ENCODE data around the gene HSD17B3.
A peak's percentile ranks its signal among the peaks of the same experiment; 100 is the strongest.
"Not testable (repeated sequence)": the region's sequence is repeated elsewhere in the genome, so short reads cannot be mapped to it uniquely, and the experiment has no call there.

The HSD17B3 gene

DNA sequence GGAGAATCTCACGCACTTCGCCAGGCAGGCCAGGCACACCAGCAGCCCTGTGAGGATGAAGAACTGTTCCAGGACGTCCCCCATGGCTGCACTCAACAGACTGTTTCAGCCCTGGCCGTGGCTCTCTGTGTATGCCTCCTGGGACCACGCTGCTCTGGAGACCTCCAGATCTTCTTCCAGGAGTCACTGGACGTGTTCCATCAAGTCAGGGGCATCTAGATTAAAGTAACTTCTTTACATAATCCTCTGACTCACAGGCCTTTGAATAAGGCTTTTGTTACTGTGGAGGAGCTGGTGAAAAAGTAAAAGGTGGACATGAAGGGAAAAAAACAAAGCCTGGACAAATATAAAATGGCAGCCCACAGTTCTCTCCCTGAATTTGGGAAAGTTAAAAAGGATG is at the start of gene HSD17B3:
Gene HSD17B3 (minus strand): TSS at position 156 of the 400 bp plus-strand sequence. CDS start 72 bp downstream, at position 84.
- no peak for DNase-seq (ENCODE audit: low read depth in 2 of 2, low spot score in 1 of 2)

DNA sequence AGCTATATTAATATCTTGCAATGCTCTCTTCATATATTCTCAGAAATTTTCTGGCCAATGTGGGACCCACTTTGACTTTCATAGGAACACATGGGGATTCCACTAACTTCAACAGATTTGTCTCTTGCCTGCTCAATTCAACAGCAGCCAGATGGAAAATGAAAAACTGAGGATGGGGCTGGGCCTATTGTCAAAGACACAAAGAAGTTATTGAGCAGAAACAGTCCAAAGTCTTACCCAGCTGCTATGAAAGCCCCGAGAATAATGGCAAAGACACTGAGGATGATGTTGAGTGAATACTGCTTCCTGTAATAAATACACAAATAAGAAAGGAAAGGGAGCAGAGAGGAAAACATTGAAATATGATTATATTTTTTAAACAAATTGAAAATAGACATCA is 48.9 kb upstream of the HSD17B3 start:
- no peak for DNase-seq (ENCODE audit: low read depth in 2 of 2, low spot score in 1 of 2)

DNA sequence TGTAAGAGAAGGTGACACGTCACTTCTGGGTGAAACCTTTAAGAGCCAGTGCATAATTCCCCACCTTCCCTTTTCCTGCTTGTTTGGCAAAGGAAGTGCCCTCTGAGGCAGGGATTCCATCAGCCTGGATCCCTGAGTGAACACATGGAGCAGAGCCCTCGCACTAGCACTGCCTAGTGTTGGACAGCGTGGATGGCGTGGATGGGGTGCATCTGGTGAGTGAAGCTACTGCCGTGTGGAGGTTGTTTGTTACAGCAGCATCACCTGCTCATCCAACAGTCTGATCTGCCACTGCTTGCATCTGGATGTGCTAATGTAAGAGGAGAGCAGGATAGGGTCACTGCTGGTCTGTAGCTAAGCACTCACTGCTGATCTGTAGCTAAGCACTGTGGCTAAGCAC is 46.3 kb upstream of the HSD17B3 start:
- DNase-seq (ENCODE audit: low read depth in 2 of 2, low spot score in 1 of 2) = no peak

DNA sequence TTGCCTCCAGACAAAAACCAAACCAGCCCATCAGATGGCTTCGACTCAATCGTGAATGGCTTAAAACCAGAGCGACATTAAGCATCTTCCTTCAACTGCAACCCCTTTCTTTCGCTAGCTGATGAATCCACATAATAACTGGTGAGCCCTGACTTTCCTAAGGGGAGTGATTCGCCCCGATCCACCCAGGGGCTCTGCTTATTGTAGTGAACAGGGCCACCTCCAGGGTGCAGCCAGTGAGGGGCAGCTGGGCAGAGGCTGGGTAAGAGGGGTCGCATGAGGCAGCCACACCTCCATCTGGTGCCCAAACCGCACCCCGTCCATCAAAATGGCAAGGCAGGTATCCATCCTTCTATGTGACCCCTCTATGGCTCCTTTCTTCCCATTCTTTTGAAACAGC is 43.6 kb upstream of the HSD17B3 start:
- no peak for DNase-seq (ENCODE audit: low read depth in 2 of 2, low spot score in 1 of 2)

DNA sequence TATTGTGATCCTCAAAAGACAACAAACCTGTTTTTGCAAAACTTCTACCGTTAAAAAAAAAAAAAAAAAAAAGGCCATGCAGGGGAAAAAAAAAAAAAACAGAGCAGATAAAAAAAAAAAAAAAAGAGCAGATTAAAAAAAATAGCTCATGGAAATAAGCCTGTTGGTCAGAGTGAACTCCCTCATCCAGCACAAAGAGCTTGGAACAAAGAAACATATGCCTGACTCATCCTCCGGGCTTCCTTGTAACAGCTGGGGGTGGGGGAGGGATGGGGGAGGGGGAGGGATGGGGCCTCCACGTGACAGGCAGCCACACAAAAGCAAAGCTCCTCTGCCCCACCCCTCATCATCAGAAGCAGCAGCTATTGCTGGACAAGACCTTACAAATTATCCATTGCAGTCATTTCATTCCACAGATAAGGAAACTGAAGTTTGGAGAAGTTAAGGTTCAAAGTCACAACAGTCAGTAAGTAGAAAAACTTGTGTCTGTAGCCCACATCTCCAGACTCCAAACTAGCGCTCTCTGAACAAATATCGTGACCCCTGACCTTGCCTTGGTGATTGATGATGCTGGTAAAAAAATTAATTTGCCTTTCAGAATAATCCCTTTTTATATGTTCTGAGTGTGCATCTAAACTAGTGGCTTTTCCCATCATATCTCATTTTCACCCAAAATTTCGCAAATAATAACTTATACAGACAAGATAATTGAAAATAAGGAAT is 42.6 kb upstream of the HSD17B3 start:
- DNase-seq (ENCODE audit: low read depth in 2 of 2, low spot score in 1 of 2) = no peak

DNA sequence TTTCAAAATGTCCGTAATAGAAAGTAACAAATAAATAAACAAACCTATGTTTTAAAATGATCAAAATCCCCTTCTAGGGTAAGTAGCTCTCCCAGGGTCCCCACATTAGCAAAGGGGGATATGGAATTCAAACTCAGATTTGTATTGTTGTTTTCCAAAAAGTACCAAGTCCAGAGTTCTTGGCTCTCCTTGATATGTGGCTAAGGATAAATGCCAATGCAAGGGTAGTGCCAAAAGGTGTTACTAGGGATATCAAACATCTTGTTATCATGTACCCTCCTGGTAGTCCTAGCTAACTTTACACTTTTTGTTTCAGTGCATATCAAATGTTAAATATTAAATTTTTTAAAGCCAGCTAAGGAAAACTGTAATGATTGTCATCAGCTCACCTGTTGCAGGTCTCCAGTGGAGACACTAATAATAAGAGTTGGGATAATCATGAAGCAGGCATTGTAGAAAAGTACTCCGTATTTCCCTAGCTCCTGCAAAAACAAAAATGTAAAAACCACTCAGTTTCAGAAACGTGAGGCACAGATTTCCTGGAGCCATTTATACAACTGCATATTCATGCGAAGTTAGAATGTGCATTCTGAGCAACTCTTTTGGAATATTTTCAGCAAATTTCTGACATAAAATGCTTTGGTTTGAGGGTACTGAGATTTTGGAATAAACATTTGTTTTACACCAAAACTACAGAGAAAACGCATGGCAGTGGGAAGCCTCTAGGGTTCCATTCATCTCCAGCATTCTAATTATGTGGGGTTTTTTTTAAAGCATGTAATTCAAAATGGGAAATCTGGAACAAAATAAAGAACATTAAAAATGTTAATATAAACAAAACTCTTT is 41.8 kb upstream of the HSD17B3 start:
- DNase-seq (ENCODE audit: low read depth in 2 of 2, low spot score in 1 of 2) = no peak

DNA sequence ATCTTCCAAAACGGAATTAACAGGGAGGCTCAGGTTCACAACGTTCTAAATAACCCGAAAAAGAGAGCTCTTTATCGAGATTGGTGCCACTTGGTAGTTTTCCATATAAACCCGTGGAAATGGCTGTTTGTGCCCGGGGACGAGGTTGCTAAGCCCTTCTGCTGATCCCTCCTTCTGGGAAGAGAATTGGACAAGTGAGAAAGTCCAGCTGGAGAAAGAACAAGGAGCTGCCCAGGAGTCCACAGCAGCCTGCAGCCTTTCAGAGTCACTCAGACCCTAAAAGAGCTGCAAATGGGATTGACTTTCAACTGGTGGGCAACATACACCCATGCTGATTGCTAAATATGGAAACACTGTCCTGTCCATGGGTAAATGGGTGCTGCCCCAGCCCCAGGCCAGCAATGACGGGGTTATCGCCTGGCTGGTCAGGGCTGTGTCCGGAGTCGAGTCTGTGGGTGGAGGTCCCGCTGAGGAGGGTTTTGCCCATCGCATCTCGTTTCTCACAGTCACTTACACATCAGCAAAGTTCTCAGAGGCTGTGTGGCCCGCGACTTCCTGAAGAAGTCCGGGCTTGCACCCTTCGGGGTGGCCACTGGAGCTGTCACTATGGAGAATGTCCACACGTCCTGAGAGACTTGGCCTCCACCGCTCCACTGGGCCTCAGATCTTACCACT is 40.7 kb upstream of the HSD17B3 start:
- no peak for DNase-seq (ENCODE audit: low read depth in 2 of 2, low spot score in 1 of 2)

DNA sequence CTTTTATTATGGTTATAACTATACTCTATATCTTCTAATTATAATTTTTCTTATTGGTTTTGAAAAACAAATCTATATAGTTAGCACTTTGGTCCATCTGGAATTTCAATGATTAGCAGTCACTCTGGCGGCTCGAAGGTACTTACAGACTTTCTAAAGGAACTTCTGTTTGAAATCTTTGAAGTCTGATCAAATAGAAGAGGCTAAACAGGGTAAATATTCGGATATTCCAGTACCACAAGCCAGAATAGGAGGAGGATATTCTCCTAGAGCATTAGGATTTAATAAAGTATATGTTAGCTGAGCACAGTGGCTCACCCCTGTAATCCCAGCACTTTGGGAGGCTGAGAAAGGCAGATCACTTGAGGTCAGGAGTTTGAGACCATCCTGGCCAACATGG is 38.7 kb upstream of the HSD17B3 start:
- DNase-seq (ENCODE audit: low read depth in 2 of 2, low spot score in 1 of 2) = no peak

DNA sequence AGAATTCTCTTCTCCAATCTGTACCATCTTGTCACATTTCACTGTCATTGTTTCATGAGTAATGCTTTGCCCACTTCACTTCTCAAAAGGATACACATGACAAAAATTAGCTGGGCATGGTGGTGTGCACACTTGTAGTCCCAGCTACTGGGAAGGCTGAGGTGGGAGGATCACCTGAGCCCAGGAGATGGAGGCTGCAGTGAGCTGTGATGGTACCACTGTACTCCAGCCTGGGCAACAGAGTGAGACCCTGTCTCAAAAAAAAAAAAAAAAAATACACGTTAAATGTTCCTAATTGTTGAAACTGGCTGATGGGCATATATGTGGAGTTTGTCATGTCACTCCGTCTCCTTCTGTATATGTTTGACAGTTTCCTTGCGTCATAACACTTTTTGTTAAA is 36.3 kb upstream of the HSD17B3 start:
- DNase-seq (ENCODE audit: low read depth in 2 of 2, low spot score in 1 of 2) = no peak

DNA sequence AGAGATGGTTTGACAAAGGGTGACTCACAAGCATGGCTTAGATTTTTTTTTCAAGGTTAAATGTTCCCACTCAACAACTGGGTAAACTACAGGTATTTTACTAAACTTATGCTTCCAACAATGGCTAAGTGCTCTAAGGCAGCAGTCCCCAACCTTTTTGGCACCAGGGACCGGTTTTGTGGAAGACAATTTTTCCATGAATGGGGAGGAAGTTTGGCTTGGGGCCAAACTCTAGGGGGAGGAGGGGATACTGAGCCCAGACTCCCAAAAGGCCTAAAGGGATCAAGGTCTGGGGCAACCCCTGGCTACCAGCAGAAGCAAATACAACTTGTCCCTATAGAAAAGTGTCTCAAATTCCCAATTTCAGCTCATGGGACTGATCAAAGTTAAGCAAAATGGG is 32.0 kb upstream of the HSD17B3 start:
- DNase-seq (ENCODE audit: low read depth in 2 of 2, low spot score in 1 of 2) = no peak

DNA sequence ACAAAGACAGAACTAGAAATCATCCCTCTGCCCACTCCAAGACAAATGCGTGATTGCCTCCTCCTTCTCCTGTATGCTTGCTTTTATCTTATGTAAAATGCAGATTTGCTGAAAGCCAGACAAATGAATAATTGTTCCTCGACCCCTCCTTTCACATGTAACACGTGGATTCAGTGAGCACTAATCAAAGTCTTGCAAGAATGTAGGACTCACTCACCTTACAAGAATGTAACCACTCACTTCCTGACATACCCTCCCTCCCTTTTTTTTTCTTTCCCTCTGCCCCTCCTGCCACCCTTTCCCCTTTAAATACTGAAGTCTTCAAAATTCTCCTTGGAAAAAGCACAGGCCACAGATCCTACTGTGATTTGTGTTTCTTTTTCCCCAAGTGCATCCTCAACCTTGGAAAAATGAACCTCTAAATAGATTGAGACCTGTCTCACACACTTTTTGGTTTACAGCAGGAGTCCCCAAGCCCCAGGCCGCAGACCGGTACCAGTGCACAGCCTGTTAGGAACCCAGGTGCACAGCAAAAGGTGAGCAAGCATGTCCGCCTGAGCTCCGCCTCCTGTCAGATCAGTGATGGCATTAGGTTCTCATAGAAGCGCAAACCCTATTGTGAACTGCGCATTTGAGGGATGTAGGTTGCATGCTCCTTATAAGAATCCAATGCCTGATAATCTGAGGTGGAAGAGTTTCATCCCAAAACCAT is 29.4 kb upstream of the HSD17B3 start:
- DNase-seq (ENCODE audit: low read depth in 2 of 2, low spot score in 1 of 2) = no peak

DNA sequence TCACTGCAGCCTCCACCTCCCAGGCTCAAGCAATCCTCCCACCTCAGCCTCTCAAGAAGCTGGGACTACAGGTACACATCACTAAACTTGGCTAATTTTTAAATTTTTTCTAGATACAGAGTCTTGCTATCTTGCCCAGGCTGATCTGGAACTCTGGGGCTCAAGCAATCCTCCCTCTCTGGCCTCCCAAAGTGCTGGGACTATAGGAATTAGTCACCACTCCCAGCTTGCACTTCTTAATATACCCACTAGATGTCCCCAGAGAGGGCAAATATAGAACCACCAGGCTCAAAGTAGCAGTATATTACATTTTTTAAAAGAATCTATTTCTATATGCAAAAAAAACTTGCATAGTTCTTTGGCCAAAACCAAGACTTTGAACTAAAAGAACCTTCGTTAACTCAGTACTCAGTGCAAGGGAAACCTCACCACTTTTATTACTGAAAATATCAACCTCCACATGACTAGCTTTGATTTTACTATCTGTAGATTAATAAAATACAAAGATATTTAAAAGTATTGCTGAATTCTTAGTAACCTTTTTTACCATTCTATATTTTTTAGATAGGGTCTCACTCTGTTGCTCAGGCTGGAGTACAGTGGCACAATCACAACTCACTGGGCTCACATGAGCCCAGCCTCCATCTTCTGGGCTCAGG is 25.8 kb upstream of the HSD17B3 start:
- DNase-seq (ENCODE audit: low read depth in 2 of 2, low spot score in 1 of 2) = peak in 1 of 2 donors; percentile 6

DNA sequence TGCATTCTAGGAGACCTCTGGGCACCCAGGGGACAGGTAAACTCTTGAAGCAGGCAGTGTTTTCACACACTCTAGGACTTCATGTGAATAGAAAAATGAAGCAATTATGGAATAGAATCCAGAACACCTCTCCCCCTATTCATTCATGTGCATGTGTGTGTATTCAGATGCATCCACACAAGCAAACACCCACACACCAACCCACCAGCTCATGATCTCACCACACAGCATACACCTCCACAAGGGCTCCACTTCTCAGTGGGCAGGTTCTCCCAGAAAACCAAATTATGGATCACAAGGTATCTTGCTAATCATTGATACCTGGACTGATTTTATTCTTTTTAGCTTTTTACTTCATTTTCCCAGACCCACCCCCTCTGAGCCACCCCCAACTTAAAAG is 21.2 kb upstream of the HSD17B3 start:
- no peak for DNase-seq (ENCODE audit: low read depth in 2 of 2, low spot score in 1 of 2)

DNA sequence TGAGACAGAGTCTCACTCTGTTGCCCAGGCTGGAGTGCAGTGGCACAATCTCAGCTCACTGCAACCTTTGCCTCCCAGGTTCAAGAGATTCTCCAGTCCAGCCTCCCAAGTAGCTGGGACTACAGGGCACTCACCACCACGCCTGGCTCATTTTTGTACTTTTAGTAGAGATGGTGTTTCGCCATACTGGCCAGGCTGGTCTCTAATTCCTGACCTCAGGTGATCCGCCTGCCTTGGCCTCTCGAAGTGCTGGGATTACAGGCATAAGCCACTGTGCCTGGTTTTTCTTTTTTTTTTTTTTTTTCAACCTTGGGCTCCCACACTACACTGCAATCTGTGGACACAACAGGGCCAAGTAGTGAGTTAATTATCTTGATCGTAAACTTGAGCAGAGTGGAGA is 20.8 kb upstream of the HSD17B3 start:
- DNase-seq (ENCODE audit: low read depth in 2 of 2, low spot score in 1 of 2) = not testable (repeated sequence)

DNA sequence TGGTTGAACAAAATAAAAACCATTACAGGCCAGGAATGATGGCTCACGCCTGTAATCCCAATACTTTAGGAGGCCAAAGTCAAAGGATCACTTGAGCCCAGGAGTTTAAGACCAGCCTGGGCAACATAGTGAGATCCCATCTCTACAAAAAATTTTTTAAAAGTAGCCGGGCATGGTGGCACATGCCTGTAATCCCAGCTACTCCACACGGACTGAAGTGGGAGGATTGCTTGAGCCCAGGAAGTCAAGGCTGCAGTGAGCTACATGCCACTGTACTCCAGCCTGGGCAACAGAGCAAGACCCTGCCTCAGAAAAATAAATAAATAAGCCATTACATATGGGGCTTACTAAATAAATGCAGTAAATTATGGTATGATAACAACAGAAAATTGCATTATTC is 20.2 kb upstream of the HSD17B3 start:
- DNase-seq (ENCODE audit: low read depth in 2 of 2, low spot score in 1 of 2) = not testable (repeated sequence)

DNA sequence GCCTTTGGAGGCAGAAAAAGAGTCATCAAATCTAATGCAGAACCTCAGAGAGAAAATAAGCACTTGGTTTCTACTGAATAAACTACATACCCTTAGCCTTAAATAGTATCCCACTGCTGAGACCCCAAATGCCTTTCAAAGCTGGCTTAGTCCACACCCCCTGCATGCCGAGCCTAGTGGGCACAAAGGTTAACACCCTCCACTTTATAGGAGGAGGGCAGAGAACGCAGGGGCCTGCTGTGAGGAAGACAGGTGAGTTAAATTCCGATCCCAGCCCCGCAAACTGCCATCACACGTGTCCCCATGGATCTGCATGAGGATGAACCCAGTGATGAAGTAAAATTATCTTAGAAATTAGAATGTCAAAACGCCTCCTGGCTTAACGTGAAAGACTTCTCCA is 19.5 kb upstream of the HSD17B3 start:
- DNase-seq (ENCODE audit: low read depth in 2 of 2, low spot score in 1 of 2) = no peak

DNA sequence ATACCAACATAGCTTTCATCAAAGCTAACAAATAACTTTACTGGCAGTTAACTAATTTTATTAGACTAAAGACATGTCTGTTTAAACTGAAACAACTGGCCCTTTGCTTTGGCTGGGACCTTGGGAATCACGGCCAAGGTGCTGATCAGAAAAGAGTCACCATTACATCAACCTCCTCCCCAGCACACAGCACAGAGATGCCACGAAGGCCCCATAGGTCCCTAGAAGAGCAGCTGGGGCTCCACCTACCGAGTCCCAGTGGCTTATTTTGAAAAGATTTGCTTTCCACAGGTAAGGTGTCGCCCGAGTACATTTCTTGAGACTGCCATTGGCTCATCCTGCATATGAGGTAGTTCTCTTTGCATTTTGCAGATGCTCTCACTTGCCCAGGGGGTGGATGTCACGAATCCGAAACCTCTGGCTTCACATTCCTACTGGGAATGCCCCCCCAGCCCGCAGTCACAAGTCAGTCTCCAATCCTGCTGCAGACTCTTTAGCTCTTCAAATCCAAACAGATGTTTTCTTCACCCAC is 18.8 kb upstream of the HSD17B3 start:
- no peak for DNase-seq (ENCODE audit: low read depth in 2 of 2, low spot score in 1 of 2)

DNA sequence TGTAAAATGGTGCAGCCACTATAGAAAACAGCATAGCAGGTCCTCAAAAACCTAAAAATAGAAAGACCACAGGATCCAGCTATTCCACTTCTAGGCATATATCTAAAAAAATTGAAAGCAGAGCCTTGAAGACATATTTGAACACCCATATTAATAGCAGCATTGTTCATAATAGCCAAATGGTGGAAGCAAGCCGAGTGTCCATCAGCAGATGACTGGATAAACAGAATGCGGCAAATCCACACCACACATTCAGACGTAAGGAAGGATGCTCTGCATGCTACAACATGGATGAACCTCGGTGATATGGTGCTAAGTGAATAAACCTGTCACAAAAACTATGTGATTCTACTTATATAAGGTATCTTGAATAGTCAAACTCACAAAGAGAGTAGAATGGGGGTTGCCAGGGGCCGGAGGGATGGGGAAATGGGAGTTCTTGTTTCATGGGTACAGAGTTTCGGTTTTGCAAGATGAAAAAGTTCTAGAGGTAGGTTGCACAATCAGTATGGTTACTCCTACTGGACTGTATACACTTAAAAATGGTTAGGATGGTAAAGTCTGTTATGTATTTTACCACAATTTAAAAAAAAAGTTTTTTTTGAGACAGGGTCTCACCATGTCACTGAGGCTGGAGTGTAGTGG is 17.1 kb upstream of the HSD17B3 start:
- no peak for DNase-seq (ENCODE audit: low read depth in 2 of 2, low spot score in 1 of 2)

DNA sequence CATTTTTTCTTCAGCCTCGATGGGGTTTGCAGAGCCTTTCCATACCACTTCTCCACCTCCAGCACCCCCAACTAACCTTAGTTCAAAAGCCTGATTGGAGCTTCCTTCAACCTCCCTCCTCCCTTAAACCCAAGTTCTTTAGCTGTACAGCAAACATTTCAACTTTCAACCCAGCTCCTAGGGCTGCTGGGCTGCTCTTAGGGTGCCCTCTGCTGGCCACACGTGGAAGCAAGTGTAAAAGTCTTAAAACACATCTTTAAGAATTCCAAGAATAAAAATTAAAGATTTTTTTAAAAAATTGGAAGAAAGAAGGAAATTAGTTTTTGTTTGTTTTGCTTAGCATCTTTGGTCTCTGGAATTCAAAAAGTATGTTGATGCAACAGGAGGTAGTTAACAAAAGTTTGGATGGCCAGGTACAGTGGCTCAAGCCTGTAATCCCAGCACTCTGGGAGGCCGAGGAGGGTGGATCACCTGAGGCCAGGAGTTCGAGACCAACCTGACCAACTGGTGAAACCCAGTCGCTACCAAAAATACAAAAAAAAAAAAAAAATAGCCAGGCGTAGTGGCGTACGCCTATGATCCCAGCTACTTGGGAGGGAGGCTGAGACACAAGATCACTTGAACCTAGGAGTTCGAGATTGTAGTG is 15.5 kb upstream of the HSD17B3 start:
- DNase-seq (ENCODE audit: low read depth in 2 of 2, low spot score in 1 of 2) = peak; percentile 7 to 27

DNA sequence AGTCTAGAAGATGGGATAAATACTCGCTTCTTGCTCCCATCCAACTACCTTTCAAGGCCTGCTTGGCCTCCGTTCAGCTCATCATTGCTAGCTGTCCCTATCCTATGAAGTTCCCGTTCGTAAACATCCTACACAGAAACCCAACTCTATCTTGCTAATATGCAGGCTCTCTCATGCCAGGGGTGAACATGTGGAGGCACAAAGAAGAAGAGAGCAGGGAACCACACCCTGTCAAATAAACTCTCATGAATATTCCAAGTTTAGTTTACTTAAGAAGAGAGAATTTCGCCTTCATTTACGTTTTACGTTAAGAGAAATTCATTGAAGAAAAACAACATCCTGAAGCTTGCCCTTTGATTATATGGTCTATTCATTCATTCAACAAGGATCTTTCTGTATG is 7.9 kb upstream of the HSD17B3 start:
- DNase-seq (ENCODE audit: low read depth in 2 of 2, low spot score in 1 of 2) = no peak
